Tibial artery (tissue), 4 donors: ENCODE results near the gene CPED1.

Experiments
- DNase-seq, 2 donors: peaks; one replicate each; pipeline ENCODE4 v3.0.0-alpha.2; 2019
- H3K27ac ChIP-seq, 2 donors: fragments of 200-600 bp; sonication (generic) in 1 of 2; 1 replicate in 1 of 2; 2 replicates in 1 of 2; pipeline ENCODE4 v1.5.1; 2018 to 2019; ENCODE audit warnings: mild to moderate bottlenecking in 1 of 2
- H3K27me3 ChIP-seq, 2 donors: fragments of 200-600 bp; sonication (generic) in 1 of 2; one replicate each; pipeline versions ENCODE4 v1.5.1 to v1.6.0; 2016 to 2019
- H3K36me3 ChIP-seq, 3 donors: fragments of 200-600 bp; sonication (generic) in 2 of 3; one replicate each; pipeline ENCODE4 v1.5.1; 2016 to 2019; ENCODE audit warnings: mild to moderate bottlenecking in 2 of 3
- H3K4me1 ChIP-seq, 4 donors: fragments of 200-600 bp; sonication (generic) in 2 of 4; 1 replicate in 3 of 4; 2 replicates in 1 of 4; pipeline ENCODE4 v1.5.1; 2016 to 2019
- H3K4me3 ChIP-seq, 2 donors: fragments of 200-600 bp; sonication (generic) in 1 of 2; 1 replicate in 1 of 2; 2 replicates in 1 of 2; pipeline ENCODE4 v1.5.1; 2018 to 2019; ENCODE audit warnings: mild to moderate bottlenecking in 2 of 2
- H3K9me3 ChIP-seq, 3 donors: fragments of 200-600 bp; sonication (generic) in 1 of 3; one replicate each; pipeline ENCODE4 v1.5.1; 2016 to 2019
- intact Hi-C: fragments of 100-400 bp; cut with DNase I; formaldehyde crosslinking; loops from one replicate; pipeline ENCODE4 v1.15.0; 2023; ENCODE audit warnings: low total_unique reads
- TF ChIP-seq, protein P1 (sequence below), 2 experiments: fragments of 200-600 bp in 1 of 2; fragments of 450-650 bp in 1 of 2; IDR thresholded peaks; one replicate each; pipeline ENCODE4 v1.5.1; 2017 to 2019; ENCODE audit warnings: antibody characterized with exemption in 2 of 2, mild to moderate bottlenecking in 1 of 2, moderate library complexity in 1 of 2

The CPED1 gene

DNA sequence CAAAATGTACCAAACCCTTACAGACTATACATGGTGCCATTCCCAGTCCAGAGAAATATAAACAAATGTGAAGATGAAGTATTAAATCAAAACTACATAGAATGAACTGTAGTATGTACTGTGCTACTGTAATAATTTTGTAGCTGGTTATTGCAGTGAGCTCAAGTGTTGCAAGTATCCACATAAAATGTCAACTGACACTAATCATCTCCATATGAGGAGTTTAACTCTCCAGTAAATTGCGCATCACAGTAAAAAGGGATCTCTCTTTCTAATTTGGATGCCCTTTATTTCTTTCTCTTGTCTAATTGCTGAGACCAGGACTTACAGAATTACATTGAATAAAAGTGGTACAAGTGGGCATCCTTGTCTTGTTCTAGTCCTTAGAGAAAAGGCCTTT, 165.5 kb downstream of the CPED1 start:
- TF ChIP-seq, protein P1, sequence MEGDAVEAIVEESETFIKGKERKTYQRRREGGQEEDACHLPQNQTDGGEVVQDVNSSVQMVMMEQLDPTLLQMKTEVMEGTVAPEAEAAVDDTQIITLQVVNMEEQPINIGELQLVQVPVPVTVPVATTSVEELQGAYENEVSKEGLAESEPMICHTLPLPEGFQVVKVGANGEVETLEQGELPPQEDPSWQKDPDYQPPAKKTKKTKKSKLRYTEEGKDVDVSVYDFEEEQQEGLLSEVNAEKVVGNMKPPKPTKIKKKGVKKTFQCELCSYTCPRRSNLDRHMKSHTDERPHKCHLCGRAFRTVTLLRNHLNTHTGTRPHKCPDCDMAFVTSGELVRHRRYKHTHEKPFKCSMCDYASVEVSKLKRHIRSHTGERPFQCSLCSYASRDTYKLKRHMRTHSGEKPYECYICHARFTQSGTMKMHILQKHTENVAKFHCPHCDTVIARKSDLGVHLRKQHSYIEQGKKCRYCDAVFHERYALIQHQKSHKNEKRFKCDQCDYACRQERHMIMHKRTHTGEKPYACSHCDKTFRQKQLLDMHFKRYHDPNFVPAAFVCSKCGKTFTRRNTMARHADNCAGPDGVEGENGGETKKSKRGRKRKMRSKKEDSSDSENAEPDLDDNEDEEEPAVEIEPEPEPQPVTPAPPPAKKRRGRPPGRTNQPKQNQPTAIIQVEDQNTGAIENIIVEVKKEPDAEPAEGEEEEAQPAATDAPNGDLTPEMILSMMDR (IDR thresholded peaks at IDR 0.05): no peak
- H3K27ac ChIP-seq: no peak overlapping the region
- H3K36me3 ChIP-seq: peaks cover 0 to 11% (median 0%) of the 10 kb centered on the region in 3 donors
- intact Hi-C loops: no loop called here
- peaks cover 0 to 10% (median 0%) of the 10 kb centered on the region in 4 donors for H3K4me1 ChIP-seq
- H3K27me3 ChIP-seq: no peaks in the 10 kb centered on the region
- H3K9me3 ChIP-seq: no peaks in the 10 kb centered on the region
- no peak for DNase-seq
- H3K4me3 ChIP-seq: no peak overlapping the region

DNA sequence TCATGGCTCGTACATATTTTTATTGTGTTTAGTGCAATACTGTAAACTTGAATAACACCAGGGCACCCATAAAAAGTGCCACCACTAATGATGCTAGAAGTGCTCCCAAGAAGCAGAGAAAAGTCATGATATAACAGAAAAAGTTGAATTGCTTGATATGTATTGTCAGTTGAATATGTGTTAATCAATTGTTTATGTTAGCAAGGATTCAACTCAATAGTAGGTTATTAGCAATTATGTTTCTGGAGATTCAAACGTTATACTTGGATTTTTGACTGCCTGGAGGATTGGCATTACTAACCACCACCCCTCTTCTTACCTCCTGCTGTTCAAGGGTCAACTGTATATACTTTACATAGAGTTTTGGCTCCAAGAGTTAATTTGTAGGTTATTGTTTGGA, 168.3 kb downstream of the CPED1 start:
- peaks cover 0 to 5% (median 0%) of the 10 kb centered on the region in 4 donors for H3K4me1 ChIP-seq
- H3K4me3 ChIP-seq: no peak overlapping the region
- intact Hi-C loops: no loop called here
- no peak overlapping the region for H3K27ac ChIP-seq
- DNase-seq: no peak
- no peaks in the 10 kb centered on the region for H3K27me3 ChIP-seq
- no peaks in the 10 kb centered on the region for H3K9me3 ChIP-seq
- H3K36me3 ChIP-seq: no peaks in the 10 kb centered on the region
- TF ChIP-seq, protein P1 (IDR thresholded peaks at IDR 0.05): no peak

DNA sequence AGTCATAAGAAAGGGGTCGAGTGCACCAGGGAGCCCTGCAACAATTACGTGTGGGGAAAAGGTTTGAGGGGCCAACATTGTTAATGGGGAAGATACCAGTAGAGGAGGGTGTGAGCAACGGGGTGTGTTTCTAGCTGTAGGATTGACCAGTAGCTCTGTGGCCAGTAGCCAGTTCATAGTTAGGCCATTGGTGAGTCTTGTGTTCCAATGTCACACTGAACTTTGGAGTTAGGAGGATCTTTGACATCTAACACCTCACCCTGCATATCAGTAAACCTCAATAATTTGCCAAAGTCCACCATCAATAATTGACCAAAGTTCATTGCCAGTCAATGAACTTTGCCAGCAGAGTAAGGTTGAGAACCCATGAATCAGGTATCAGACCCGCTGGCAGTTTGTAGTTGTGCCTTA, 168.8 kb downstream of the CPED1 start:
- TF ChIP-seq, protein P1 (IDR thresholded peaks at IDR 0.05): no peak
- intact Hi-C loops: no loop called here
- H3K4me3 ChIP-seq: no peak overlapping the region
- H3K4me1 ChIP-seq: no peaks in the 10 kb centered on the region
- DNase-seq: no peak
- no peak overlapping the region for H3K27ac ChIP-seq
- H3K9me3 ChIP-seq: no peaks in the 10 kb centered on the region
- no peaks in the 10 kb centered on the region for H3K36me3 ChIP-seq
- no peaks in the 10 kb centered on the region for H3K27me3 ChIP-seq

DNA sequence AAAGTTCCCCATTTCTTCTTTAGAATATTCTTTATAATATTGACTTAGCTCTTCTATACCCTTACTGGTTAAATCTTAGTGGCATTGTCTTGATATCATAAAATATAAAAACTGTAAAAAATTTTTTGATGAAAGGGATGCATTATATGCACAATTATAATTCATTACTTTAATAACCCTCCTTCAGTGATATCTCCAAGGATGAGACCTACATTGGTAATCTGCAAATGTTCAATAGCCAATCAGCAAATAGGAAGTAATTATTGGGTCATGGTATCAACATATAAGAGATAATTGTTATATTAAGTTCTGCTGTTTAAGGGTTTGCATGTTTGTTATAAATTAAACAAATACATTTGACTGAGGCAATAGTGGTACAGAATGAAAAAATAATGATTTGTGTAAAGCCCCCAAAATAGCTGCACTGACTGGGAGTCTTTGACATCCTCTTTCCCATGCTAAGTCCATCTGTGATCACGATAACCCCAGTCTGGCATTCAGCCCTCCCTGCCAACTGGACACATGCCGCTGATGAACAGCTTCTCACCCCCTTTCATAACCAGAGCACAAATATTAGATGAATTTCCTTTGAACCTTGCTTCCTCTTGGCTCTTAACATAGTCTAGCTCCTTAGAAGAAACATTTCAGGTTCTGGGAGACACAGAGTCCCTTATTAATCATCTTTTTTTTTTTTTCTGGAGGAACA, 169.5 kb downstream of the CPED1 start:
- TF ChIP-seq, protein P1 (IDR thresholded peaks at IDR 0.05): no peak

DNA sequence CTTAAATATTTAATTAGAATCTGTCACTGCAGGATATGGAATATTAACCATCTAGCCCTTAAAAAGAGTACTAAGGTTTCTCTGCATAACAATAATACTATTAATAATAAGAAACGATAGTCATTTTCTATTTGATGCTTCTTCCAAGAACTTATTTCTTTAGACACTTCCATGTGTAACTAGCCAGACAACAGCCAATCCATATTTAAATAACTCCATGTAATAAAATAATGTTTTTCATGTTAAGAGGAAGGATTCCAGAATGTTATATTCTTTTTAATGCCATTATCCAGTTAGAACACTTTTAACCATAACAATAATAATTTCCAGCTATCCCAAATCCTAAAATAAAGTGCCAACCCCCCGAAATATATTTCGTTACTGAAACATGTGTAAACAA, 170.2 kb downstream of the CPED1 start:
- H3K4me1 ChIP-seq: no peaks in the 10 kb centered on the region
- no peak overlapping the region for H3K4me3 ChIP-seq
- TF ChIP-seq, protein P1 (IDR thresholded peaks at IDR 0.05): no peak
- H3K27me3 ChIP-seq: no peaks in the 10 kb centered on the region
- no peak overlapping the region for H3K27ac ChIP-seq
- no peaks in the 10 kb centered on the region for H3K9me3 ChIP-seq
- no peaks in the 10 kb centered on the region for H3K36me3 ChIP-seq
- intact Hi-C loops: no loop called here
- DNase-seq: no peak

More for the DNA sequence above, 169.5 kb downstream of the CPED1 start:
- Histone ChIP-seq H3K27me3 (no peaks in the 10 kb centered on the region), H3K4me1 (no peaks in the 10 kb centered on the region), H3K27ac (no peak overlapping the region), H3K36me3 (no peaks in the 10 kb centered on the region), H3K9me3 (no peaks in the 10 kb centered on the region), H3K4me3 (no peak overlapping the region)
- DNase-seq: no peak
- intact Hi-C loops: no loop called here
